Keratinocyte (primary cell): ENCODE data around the gene FAM170B.

Source experiments
- EZH2 ChIP-seq: IDR thresholded peaks from one replicate; pipeline ENCODE4 v1.6.1; 2012; ENCODE audit warnings: inconsistent platforms, mild to moderate bottlenecking, low read length, moderate library complexity
- TF ChIP-seq, protein P1 (sequence below), 3 experiments: IDR thresholded peaks in 1 of 3; conservative IDR thresholded peaks in 1 of 3; optimal IDR thresholded peaks in 1 of 3; 2 replicates in 2 of 3; 3 replicates in 1 of 3; pipeline versions ENCODE3 to v1.5.1; 2011; ENCODE audit warnings: low read length in 3 of 3, mild to moderate bottlenecking in 3 of 3, moderate library complexity in 2 of 3, control low read depth in 1 of 3, inconsistent platforms in 1 of 3; ENCODE audit not compliant: insufficient read depth in 2 of 3; ENCODE audit errors: extremely low read depth in 1 of 3

DNA sequence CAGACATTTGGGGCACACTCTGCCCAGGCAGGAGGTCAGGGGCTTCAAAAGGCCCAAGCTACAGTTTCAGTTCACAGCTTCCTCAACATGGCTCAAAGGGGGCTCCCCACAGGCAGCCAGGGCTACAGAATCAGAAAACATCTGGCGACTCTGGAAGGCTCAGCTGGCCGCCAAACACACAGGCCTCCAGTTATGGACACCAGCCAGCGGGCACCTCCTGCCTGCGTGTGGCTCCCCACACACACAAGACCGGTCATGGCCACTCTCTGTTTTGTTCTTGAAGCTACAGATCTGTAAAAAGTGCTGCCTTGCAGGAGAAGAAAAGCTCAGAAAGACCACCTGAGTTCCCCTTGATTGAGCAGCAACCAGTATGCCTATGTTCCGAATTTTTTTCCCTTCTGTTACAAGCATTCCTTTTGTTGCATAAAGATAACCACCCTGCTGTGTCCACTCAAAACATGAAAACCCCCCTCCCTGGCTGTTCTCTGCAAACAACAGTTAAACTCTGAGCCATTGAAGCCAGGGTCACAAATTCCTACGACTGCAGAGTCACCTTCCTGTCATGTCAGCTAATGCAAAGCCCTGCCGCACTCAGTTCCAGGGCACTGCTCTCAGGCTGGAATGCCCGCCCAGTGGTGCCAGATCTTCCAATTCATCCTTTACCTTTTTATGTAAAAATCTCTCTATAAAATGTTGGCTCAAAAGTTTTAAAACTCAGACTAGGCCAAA is 52.1 kb downstream of the FAM170B start:
- TF ChIP-seq, protein P1, sequence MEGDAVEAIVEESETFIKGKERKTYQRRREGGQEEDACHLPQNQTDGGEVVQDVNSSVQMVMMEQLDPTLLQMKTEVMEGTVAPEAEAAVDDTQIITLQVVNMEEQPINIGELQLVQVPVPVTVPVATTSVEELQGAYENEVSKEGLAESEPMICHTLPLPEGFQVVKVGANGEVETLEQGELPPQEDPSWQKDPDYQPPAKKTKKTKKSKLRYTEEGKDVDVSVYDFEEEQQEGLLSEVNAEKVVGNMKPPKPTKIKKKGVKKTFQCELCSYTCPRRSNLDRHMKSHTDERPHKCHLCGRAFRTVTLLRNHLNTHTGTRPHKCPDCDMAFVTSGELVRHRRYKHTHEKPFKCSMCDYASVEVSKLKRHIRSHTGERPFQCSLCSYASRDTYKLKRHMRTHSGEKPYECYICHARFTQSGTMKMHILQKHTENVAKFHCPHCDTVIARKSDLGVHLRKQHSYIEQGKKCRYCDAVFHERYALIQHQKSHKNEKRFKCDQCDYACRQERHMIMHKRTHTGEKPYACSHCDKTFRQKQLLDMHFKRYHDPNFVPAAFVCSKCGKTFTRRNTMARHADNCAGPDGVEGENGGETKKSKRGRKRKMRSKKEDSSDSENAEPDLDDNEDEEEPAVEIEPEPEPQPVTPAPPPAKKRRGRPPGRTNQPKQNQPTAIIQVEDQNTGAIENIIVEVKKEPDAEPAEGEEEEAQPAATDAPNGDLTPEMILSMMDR (optimal IDR thresholded peaks at IDR 0.05 in 1 of 3, IDR thresholded peaks at IDR 0.05 in 1 of 3, conservative IDR thresholded peaks at IDR 0.05 in 1 of 3; ENCODE audit: extremely low read depth in 1 of 3, insufficient read depth in 2 of 3, low read length in 3 of 3): no peak
- TF ChIP-seq EZH2: no peak
